ELR (cell line): ENCODE data around the gene C2orf72.
A peak's percentile ranks its signal among the peaks of the same experiment; 100 is the strongest.

Experiments used
- DNase-seq: peaks from one replicate; pipeline ENCODE4 v3.0.0-alpha.2; 2015; ENCODE audit warnings: low read depth

The C2orf72 gene

GRCh38 chr2:231069379-231070054, 32.2 kb downstream of the C2orf72 start:
- DNase-seq, result peak; percentile 56

- no peak for DNase-seq
Measured at GRCh38 chr2:231084565-231084964, 47.2 kb downstream of the C2orf72 start.

GRCh38 chr2:231088754-231089153, 51.4 kb downstream of the C2orf72 start:
- DNase-seq, result no peak

DNA sequence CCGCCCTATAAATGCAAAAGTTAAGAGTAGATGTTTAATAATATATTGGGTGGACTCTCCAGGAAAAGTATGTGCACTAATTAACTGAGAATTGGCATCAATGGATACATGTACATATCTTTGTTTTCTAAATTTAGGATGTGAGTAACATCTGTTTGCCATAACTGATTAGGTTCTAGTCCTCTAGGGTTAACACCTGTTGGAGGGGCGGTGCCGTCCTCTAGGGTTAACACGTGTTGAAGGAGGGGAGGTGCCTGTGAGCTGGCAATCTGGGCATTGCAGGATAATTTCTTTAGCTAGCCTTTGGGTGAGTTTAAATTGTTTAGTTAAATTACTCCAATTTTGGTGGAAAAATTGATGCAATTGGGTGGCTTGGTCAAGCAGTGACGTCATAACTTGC, 56.6 kb downstream of the C2orf72 start:
- no peak for DNase-seq

- DNase-seq, result no peak
Measured at GRCh38 chr2:231094736-231095346, 57.5 kb downstream of the C2orf72 start.
